LNCaP clone FGC (cell line): ENCODE data around the gene ESAM.

ENCODE experiments used
- DNase-seq: peaks from one replicate; pipeline ENCODE4 v3.0.0-alpha.2; 2011; ENCODE audit warnings: low read depth
- H3K4me3 ChIP-seq: 2 replicates; pipeline ENCODE4 v1.5.1; 2011; ENCODE audit warnings: mild to moderate bottlenecking, low read depth, low read length, control low read depth
- CTCF ChIP-seq: IDR thresholded peaks from 2 replicates; pipeline ENCODE4 v1.5.1; 2012; ENCODE audit warnings: mild to moderate bottlenecking; ENCODE audit not compliant: control insufficient read depth, insufficient read depth; ENCODE audit errors: extremely low read depth

Gene ESAM

GRCh38 chr11:124751741-124752470 lies 10.2 kb downstream of the ESAM start, which contains the start of gene VSIG2:
Gene VSIG2, minus strand, starts transcription at chr11:124752255. Its CDS starts 118 bp downstream, at chr11:124752137.
- no peak within 1 kb of the TSS for H3K4me3 ChIP-seq
- TF ChIP-seq CTCF = no peak
- DNase-seq = no peak

GRCh38 chr11:124751391-124751740 lies 10.7 kb downstream of the ESAM start:
- TF ChIP-seq CTCF = no peak
- no peak overlapping the region for H3K4me3 ChIP-seq
- no peak for DNase-seq

GRCh38 chr11:124749912-124750311 lies 12.2 kb downstream of the ESAM start:
- no peak for DNase-seq
- TF ChIP-seq CTCF = no peak
- no peak overlapping the region for H3K4me3 ChIP-seq

GRCh38 chr11:124748481-124749343 lies 13.4 kb downstream of the ESAM start:
- TF ChIP-seq CTCF = no peak
- no peak overlapping the region for H3K4me3 ChIP-seq
- no peak for DNase-seq

- no peak for TF ChIP-seq CTCF
- no peak for DNase-seq
These were observed 14.0 kb downstream of the ESAM start for GRCh38 chr11:124748100-124748418.

GRCh38 chr11:124747406-124748099 lies 14.5 kb downstream of the ESAM start:
- no peak overlapping the region for H3K4me3 ChIP-seq
- TF ChIP-seq CTCF = no peak
- no peak for DNase-seq

More at GRCh38 chr11:124748100-124748418, 14.0 kb downstream of the ESAM start:
- no peak overlapping the region for H3K4me3 ChIP-seq
